DND-41 (cell line): ENCODE results near the gene WDR90.

Experiments used
- EZH2 ChIP-seq: IDR thresholded peaks from 3 replicates; pipeline ENCODE4 v1.6.1; 2012; ENCODE audit warnings: borderline replicate concordance, low read depth, mild to moderate bottlenecking, moderate library complexity, low read length, inconsistent platforms; ENCODE audit not compliant: severe bottlenecking
- TF ChIP-seq, protein P1 (sequence below): IDR thresholded peaks from 2 replicates; pipeline ENCODE4 v1.5.1; 2012; ENCODE audit warnings: borderline replicate concordance, low read length, moderate library complexity, mild to moderate bottlenecking; ENCODE audit not compliant: poor library complexity, severe bottlenecking; ENCODE audit errors: extremely low read depth

DNA sequence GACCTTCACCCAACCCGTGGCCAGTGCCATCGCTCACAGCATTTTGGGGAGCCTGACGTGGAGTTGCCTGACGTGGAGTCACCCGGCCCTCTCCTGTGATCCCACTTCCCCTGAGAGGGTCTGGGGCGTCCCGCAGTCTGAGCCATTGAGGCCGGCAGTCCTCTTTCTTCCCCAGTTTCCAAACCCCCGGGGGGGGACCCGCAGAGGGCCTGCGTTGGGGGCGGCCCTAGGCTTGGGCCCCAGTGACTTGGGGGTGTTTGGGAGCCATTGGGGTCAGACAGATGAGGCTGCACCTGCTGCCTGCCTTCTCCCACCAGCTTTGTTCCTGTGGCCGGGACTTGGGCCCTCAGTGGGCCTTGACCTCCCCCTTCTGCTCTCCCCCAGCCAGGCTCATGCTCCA, 20.5 kb downstream of the WDR90 start:
- TF ChIP-seq, protein P1, sequence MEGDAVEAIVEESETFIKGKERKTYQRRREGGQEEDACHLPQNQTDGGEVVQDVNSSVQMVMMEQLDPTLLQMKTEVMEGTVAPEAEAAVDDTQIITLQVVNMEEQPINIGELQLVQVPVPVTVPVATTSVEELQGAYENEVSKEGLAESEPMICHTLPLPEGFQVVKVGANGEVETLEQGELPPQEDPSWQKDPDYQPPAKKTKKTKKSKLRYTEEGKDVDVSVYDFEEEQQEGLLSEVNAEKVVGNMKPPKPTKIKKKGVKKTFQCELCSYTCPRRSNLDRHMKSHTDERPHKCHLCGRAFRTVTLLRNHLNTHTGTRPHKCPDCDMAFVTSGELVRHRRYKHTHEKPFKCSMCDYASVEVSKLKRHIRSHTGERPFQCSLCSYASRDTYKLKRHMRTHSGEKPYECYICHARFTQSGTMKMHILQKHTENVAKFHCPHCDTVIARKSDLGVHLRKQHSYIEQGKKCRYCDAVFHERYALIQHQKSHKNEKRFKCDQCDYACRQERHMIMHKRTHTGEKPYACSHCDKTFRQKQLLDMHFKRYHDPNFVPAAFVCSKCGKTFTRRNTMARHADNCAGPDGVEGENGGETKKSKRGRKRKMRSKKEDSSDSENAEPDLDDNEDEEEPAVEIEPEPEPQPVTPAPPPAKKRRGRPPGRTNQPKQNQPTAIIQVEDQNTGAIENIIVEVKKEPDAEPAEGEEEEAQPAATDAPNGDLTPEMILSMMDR = no peak
- no peak for TF ChIP-seq EZH2
